ENCODE data around the gene JAML. TPM values are rescaled to one million over a fixed set of nuclear protein-coding genes. Genes with fewer than 3 reads are reported as not detected.

Gene JAML
- total RNA-seq, 1 donor = not detected

GRCh38 chr11:118152552-118153471, 72.0 kb downstream of the JAML start, which contains the start of gene SCN4B:
TSS of gene SCN4B (minus strand) at chr11:118152823. CDS start at chr11:118152673, 150 bp downstream.
- TF ChIP-seq CTCF (IDR thresholded peaks at IDR 0.05; ENCODE audit: insufficient read depth, low read depth, low read length) = no peak
- peak; percentile 27 for DNase-seq (ENCODE audit: low read depth)
- peak within 1 kb of the TSS; percentile 49 for H3K4me3 ChIP-seq (ENCODE audit: low read depth, low read length)

DNA sequence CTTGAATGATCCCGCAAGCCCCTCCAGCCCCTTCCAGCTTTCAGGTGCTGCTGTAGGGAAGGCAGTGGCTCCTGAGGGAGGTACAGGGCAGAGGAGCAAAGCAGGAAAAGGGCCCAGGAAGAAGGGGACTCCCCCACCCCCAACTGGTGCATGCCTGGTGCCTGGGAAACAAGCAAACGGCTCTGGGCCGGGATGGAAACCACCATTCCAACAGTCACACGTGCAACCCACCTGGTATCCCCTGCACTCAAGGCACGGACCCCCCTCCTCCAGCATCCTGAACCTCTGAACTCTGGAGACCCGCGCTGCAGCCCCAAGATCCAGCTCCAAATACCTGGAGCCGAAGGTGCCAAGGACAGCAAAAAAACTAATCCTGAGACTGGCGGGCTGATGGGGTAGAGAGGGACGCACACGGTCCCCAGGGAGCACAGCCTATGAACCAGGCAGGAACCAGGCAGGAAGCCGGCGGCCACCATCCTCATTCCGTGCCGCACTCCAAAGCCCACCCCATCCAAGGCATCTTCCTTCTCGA, 72.7 kb downstream of the JAML start:
- DNase-seq (ENCODE audit: low read depth) = no peak
- peak overlapping the region; percentile 49 for H3K4me3 ChIP-seq (ENCODE audit: low read depth, low read length)
- no peak for TF ChIP-seq CTCF (IDR thresholded peaks at IDR 0.05; ENCODE audit: insufficient read depth, low read depth, low read length)

- H3K4me3 ChIP-seq (ENCODE audit: low read depth, low read length) = no peak overlapping the region
- DNase-seq (ENCODE audit: low read depth) = no peak
- TF ChIP-seq CTCF (IDR thresholded peaks at IDR 0.05; ENCODE audit: insufficient read depth, low read depth, low read length) = no peak
These were observed 73.4 kb downstream of the JAML start for GRCh38 chr11:118151431-118151830.

DNA sequence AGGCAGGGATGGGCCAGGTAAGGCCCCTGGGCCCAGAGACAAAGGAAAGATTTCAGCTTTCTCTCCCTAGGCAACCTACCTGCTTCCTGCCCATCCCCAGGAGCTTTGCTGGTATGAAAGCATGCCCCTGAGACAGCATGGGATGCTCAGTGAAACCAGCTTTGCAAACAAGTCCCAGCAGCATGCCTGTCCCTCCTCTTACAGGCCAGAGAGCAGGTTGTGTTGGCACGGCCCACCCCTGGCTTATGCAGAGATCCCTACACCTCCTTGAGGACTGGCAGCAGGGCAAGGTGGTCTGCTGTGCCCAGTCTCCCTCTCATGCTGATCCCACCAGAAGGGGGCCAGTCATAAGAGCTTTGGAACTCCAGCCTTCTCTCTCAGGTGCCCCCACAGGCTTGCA, 75.3 kb downstream of the JAML start:
- H3K4me3 ChIP-seq (ENCODE audit: low read depth, low read length) = no peak overlapping the region
- TF ChIP-seq CTCF (IDR thresholded peaks at IDR 0.05; ENCODE audit: insufficient read depth, low read depth, low read length) = no peak
- no peak for DNase-seq (ENCODE audit: low read depth)

- no peak for TF ChIP-seq CTCF (IDR thresholded peaks at IDR 0.05; ENCODE audit: insufficient read depth, low read depth, low read length)
- no peak overlapping the region for H3K4me3 ChIP-seq (ENCODE audit: low read depth, low read length)
- no peak for DNase-seq (ENCODE audit: low read depth)
These were observed 76.0 kb downstream of the JAML start for GRCh38 chr11:118148856-118149255.

DNA sequence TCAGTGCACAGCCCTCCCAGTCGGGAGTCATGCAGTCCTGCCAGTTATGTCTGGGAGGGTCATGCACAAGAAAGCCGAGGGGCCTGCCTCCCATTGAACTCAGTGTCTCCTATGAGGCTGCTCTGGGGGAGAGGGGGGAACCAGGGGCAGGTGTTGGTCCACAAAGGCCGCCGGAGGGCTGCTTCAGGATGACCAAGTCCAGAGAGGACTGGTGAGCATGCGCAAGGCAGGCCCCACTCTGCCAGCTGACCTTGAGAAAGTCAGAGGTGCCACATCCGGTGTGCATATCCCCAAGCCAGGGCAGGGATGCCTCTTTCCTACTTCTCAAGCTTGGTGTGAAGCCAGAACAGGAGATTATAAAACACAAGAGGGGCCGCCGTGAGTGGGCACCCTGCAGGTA, 76.6 kb downstream of the JAML start:
- no peak overlapping the region for H3K4me3 ChIP-seq (ENCODE audit: low read depth, low read length)
- DNase-seq (ENCODE audit: low read depth) = no peak
- no peak for TF ChIP-seq CTCF (IDR thresholded peaks at IDR 0.05; ENCODE audit: insufficient read depth, low read depth, low read length)

Measured in fibroblast of villous mesenchyme (primary cell).